Esophagus muscularis mucosa (tissue), 4 donors: Measurements from ENCODE around the gene SIK3. TPM values are rescaled to one million over a fixed set of nuclear protein-coding genes. Genes with fewer than 3 reads are reported as not detected.

Source experiments
- DNase-seq: peaks from one replicate; pipeline ENCODE4 v3.0.0-alpha.2; 2017; ENCODE audit errors: extremely low spot score
- H3K27ac ChIP-seq, 4 donors: fragments of 200-600 bp; sonication (generic); replicated peaks in 1 of 4; 1 replicate in 3 of 4; 2 replicates in 1 of 4; pipeline ENCODE4 v1.5.1; 2016 to 2019; ENCODE audit warnings: mild to moderate bottlenecking in 1 of 4
- H3K27me3 ChIP-seq, 4 donors: fragments of 200-600 bp; sonication (generic); one replicate each; pipeline versions ENCODE4 v1.5.1 to v1.6.0; 2016 to 2019
- H3K36me3 ChIP-seq, 4 donors: fragments of 200-600 bp; sonication (generic); one replicate each; pipeline ENCODE4 v1.5.1; 2016 to 2019
- H3K4me1 ChIP-seq, 4 donors: fragments of 200-600 bp; sonication (generic); one replicate each; pipeline ENCODE4 v1.5.1; 2016 to 2019
- H3K4me3 ChIP-seq, 4 donors: fragments of 200-600 bp; sonication (generic); 1 replicate in 2 of 4; 2 replicates in 2 of 4; pipeline ENCODE4 v1.5.1; 2016 to 2019; ENCODE audit warnings: mild to moderate bottlenecking in 4 of 4, moderate library complexity in 1 of 4
- H3K9me3 ChIP-seq, 4 donors: fragments of 200-600 bp; sonication (generic); 1 replicate in 3 of 4; 2 replicates in 1 of 4; pipeline ENCODE4 v1.5.1; 2016 to 2019
- EP300 ChIP-seq: sonication (generic); formaldehyde crosslinking; IDR thresholded peaks from one replicate; pipeline ENCODE4 v1.6.1; 2017; ENCODE audit warnings: antibody characterized with exemption
- POLR2A ChIP-seq: fragments of 450-650 bp; IDR thresholded peaks from one replicate; pipeline ENCODE4 v1.6.1; 2017; ENCODE audit warnings: antibody characterized with exemption, moderate library complexity, mild to moderate bottlenecking, low read depth
- POLR2AphosphoS5 ChIP-seq, 2 donors: sonication (generic); formaldehyde crosslinking; IDR thresholded peaks; one replicate each; pipeline ENCODE4 v1.6.1; 2017; ENCODE audit warnings: antibody characterized with exemption in 2 of 2
- WGBS: methylation state at CpG from one replicate; pipeline ENCODE4 v1.1.5; 2018; 5-methylcytosine and 5-hydroxymethylcytosine counted together
- intact Hi-C: fragments of 100-400 bp; cut with DNase I; formaldehyde crosslinking; loops from one replicate; pipeline ENCODE4 v1.15.1; 2023
- total RNA-seq, 4 donors: library from RNA; depleted of rRNA; stranded (reverse); fragments of >200 nt; gene quantifications; one replicate each; pipeline versions ENCODE4 v1.1.0 to v1.2.1, GENCODE V29; 2016
- TF ChIP-seq, protein P1 (sequence below), 3 experiments: fragments of 200-600 bp in 2 of 3; fragments of 450-650 bp in 1 of 3; sonication (generic) in 2 of 3; IDR thresholded peaks; one replicate each; pipeline ENCODE4 v1.5.1; 2017 to 2019; ENCODE audit warnings: antibody characterized with exemption in 3 of 3, mild to moderate bottlenecking in 2 of 3, moderate library complexity in 1 of 3

SIK3 gene
- total RNA-seq, 4 donors from 2014 or later = 39.5 to 53.5 (median 42.3) TPM

DNA sequence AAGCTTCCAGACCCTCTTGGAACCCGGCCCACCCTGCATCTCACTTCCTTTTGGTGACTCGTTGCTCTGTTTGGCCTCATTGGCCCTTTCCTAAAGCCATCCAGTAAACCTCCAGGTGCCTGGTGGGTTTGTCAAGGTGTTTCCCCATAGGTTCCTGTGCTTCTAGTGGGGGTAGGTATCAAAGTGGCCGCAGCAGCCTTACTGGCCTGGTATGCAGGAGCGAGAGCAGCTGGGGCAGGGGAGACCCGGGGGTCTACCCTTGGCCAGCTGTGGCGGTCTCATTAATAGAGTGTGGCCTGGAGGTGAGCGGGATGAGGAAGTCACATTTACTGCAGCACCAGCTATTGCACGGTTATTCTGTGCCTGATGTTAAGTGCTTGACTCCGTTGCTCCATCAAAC, 279.2 kb downstream of the SIK3 start:
- no peak for DNase-seq
- Histone ChIP-seq H3K27ac (no peak overlapping the region), H3K36me3 (no peaks in the 10 kb centered on the region), H3K27me3 (no peaks in the 10 kb centered on the region), H3K9me3 (no peaks in the 10 kb centered on the region), H3K4me3 (no peak overlapping the region), H3K4me1 (no peaks in the 10 kb centered on the region)
- intact Hi-C loops = no loop called here
- TF ChIP-seq POLR2AphosphoS5 (IDR thresholded peaks at IDR 0.05) (no peak), POLR2A (no peak), EP300 (no peak)
- TF ChIP-seq, protein P1, sequence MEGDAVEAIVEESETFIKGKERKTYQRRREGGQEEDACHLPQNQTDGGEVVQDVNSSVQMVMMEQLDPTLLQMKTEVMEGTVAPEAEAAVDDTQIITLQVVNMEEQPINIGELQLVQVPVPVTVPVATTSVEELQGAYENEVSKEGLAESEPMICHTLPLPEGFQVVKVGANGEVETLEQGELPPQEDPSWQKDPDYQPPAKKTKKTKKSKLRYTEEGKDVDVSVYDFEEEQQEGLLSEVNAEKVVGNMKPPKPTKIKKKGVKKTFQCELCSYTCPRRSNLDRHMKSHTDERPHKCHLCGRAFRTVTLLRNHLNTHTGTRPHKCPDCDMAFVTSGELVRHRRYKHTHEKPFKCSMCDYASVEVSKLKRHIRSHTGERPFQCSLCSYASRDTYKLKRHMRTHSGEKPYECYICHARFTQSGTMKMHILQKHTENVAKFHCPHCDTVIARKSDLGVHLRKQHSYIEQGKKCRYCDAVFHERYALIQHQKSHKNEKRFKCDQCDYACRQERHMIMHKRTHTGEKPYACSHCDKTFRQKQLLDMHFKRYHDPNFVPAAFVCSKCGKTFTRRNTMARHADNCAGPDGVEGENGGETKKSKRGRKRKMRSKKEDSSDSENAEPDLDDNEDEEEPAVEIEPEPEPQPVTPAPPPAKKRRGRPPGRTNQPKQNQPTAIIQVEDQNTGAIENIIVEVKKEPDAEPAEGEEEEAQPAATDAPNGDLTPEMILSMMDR (IDR thresholded peaks at IDR 0.05) = no peak
- 89% methylated on average over 9 of the region's 9 CpGs for WGBS

DNA sequence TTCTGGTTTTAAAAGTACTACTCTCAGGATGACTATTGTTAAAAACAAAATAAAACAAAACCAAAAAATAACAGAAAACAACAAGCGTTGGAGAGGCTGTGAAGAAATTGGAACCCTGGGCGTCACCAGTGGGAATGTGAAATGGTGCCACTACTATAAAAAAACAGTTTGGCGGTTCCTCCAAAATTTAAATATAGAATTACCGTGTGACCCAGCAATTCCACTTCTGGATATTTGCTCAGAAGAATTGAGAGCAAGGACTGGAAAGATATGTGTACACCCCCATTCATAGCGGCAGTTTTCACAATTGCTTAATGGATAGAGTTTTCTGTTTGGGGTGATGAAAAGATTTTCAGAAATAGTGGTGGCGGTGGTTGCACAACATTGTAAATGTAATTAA, 283.7 kb downstream of the SIK3 start:
- TF ChIP-seq POLR2A (no peak), EP300 (no peak), POLR2AphosphoS5 (IDR thresholded peaks at IDR 0.05) (no peak)
- TF ChIP-seq, protein P1 (IDR thresholded peaks at IDR 0.05) = no peak
- Histone ChIP-seq H3K27me3 (no peaks in the 10 kb centered on the region), H3K27ac (no peak overlapping the region), H3K36me3 (no peaks in the 10 kb centered on the region), H3K4me1 (no peaks in the 10 kb centered on the region), H3K9me3 (no peaks in the 10 kb centered on the region), H3K4me3 (no peak overlapping the region)
- no peak for DNase-seq
- 75% methylated on average over 6 of the region's 6 CpGs for WGBS
- intact Hi-C loops = no loop called here

DNA sequence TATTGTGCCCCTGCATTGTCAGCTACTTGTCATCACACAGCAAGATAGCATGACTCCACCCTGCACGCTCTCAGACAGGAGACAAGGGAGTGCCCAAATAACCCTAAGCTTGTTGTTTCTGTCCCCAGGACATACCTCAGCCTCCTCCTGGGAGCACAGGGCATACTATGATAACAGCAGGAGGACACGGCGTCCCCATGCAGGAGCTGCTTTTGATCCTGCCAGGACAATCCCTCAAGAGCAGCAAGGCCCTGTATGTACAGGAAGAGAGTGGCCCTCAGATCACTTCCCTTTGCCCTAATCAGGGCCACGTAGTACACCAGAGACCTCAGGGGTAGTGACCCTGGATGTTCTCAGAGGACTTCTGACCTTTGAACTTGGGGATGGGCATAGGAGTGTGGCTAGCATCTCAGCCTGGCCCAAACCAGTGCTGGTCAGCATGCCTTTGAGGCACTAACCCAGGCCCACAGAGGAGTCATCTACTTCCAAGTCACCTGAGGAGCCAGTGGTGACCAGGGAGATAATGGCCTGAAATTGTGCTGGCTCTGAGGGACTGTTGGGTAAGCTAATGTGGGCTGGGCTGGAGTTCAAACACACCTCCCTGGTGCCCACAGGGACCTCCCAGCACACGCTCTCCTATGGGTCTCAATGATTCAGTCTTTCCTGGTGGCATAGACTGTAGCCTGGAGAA, 284.3 kb downstream of the SIK3 start:
- Histone ChIP-seq H3K27me3 (no peaks in the 10 kb centered on the region), H3K4me3 (no peak overlapping the region), H3K27ac (no peak overlapping the region), H3K9me3 (no peaks in the 10 kb centered on the region), H3K36me3 (no peaks in the 10 kb centered on the region), H3K4me1 (no peaks in the 10 kb centered on the region)
- WGBS = 92% methylated on average over 4 of the region's 5 CpGs
- intact Hi-C loops = no loop called here
- no peak for TF ChIP-seq POLR2AphosphoS5 (IDR thresholded peaks at IDR 0.05)
- no peak for DNase-seq

DNA sequence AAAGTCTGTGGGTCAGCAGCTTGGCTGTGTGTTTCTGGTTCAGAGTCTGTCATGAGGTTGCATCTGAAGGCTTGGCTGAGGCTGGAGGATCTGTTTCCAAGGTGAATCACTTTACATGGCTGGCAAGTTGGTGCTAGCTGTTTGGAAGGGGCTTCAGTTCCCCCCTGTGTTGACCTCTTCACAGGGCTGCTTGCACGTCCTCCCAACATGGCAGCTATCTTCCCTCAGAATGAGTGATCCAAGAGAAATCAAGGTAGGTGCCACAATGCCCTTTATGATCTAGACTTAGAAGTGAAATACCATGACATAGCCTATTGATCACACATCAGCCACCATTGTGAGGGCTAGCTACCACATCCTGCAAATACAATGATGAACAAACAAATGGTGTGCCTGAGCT, 285.1 kb downstream of the SIK3 start:
- Histone ChIP-seq H3K36me3 (no peaks in the 10 kb centered on the region), H3K27me3 (no peaks in the 10 kb centered on the region), H3K9me3 (no peaks in the 10 kb centered on the region), H3K4me3 (no peak overlapping the region), H3K4me1 (no peaks in the 10 kb centered on the region), H3K27ac (no peak overlapping the region)
- intact Hi-C loops = no loop called here
- WGBS = 86% methylated on average over 1 of the region's 1 CpG
- TF ChIP-seq POLR2A (no peak), EP300 (no peak), POLR2AphosphoS5 (IDR thresholded peaks at IDR 0.05) (no peak)
- TF ChIP-seq, protein P1 (IDR thresholded peaks at IDR 0.05) = no peak
- no peak for DNase-seq

DNA sequence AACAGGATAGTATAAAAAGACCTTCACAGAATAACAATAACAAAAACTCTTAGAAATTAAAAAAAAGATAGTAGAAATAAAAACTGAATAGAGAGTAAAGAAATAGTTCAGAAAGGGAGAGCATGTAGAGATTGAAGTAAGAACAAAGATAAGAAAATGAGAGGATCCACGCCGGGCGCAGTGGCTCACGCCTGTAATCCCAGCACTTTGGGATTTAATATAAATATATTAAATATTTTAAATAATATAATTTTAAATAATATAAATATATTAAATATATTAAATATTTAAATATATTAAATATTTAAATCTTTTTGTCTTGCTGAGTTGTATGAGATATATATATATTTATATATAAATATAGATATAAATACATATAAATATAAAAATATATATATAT, 286.1 kb downstream of the SIK3 start:
- Histone ChIP-seq H3K4me3 (no peak overlapping the region), H3K36me3 (no peaks in the 10 kb centered on the region), H3K27ac (no peak overlapping the region), H3K4me1 (no peaks in the 10 kb centered on the region), H3K9me3 (no peaks in the 10 kb centered on the region), H3K27me3 (no peaks in the 10 kb centered on the region)
- no peak for TF ChIP-seq POLR2AphosphoS5 (IDR thresholded peaks at IDR 0.05)
- no peak for DNase-seq
- intact Hi-C loops = no loop called here
- 85% methylated on average over 4 of the region's 4 CpGs for WGBS

DNA sequence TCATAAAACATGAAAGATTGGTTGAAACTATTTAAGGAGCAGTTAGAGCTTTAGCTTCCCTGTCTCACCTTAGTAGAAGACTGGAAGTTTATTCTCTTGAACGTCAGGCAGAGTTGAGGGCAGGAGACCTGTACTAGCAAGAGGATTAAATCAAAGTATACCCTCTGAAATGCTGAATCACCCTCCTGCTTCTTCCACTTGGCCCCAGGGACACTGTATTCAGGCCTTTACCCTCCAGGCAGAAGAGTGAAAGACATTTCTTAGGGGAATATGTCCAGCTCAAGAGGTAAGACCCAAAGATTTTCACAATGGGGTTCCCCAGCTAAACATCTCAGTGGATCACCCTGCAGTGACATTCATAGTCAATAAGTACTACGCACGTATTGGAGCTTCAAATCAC, 287.0 kb downstream of the SIK3 start:
- TF ChIP-seq POLR2AphosphoS5 (IDR thresholded peaks at IDR 0.05) = no peak
- TF ChIP-seq POLR2A = no peak
- TF ChIP-seq, protein P1 (IDR thresholded peaks at IDR 0.05) = no peak
- TF ChIP-seq EP300 = no peak
- Histone ChIP-seq H3K4me1 (no peaks in the 10 kb centered on the region), H3K9me3 (no peaks in the 10 kb centered on the region), H3K27me3 (no peaks in the 10 kb centered on the region), H3K27ac (no peak overlapping the region), H3K36me3 (no peaks in the 10 kb centered on the region), H3K4me3 (no peak overlapping the region)
- intact Hi-C loops = no loop called here
- 72% methylated on average over 3 of the region's 3 CpGs for WGBS
- no peak for DNase-seq
